H1 (cell line): ENCODE data around the gene CNOT8. TPM values are rescaled to one million over a fixed set of nuclear protein-coding genes. Genes with fewer than 3 reads are reported as not detected.

ENCODE experiments used
- CTCF ChIA-PET: fragments of 300-600 bp; sonication (Branson Sonifier 250); formaldehyde crosslinking; loops from one replicate; lab custom pipeline; 2021; ENCODE audit not compliant: partially characterized antibody; lab: Charles Lee
- POLR2A ChIA-PET: fragments of 300-600 bp; sonication (Branson Sonifier 250); formaldehyde crosslinking; loops from one replicate; lab custom pipeline; 2021; ENCODE audit warnings: inconsistent platforms; ENCODE audit not compliant: partially characterized antibody; lab: Charles Lee
- DNase-seq, 2 experiments: peaks; one replicate each; pipeline versions ENCODE4 v3.0.0 to v3.0.0-alpha.2; 2010 to 2022; ENCODE audit warnings: low spot score in 2 of 2, low read depth in 1 of 2, mixed read lengths in 1 of 2
- FAIRE-seq: peaks from 2 replicates; lab custom pipeline; 2011; peaks lifted over from hg19 to GRCh38; lab: Jason Lieb, UNC
- H2AFZ ChIP-seq: 2 replicates; pipeline ENCODE4 v1.8.1; 2012; ENCODE audit warnings: low read length, inconsistent platforms
- H2AK5ac ChIP-seq: 2 replicates; pipeline ENCODE4 v1.6.1; 2013; ENCODE audit warnings: low read depth, low read length
- H2BK120ac ChIP-seq: replicated peaks from 2 replicates; pipeline ENCODE3; 2013; ENCODE audit warnings: low read depth, low read length, inconsistent platforms
- H2BK12ac ChIP-seq: 2 replicates; pipeline ENCODE4 v1.6.1; 2013; ENCODE audit warnings: low read depth, low read length
- H2BK15ac ChIP-seq: 2 replicates; pipeline ENCODE4 v1.6.1; 2013; ENCODE audit warnings: low read length
- H2BK20ac ChIP-seq: 2 replicates; pipeline ENCODE4 v1.6.1; 2013; ENCODE audit warnings: low read length
- H2BK5ac ChIP-seq: 2 replicates; pipeline ENCODE4 v1.6.1; 2013; ENCODE audit warnings: low read depth, low read length
- H3K14ac ChIP-seq: 2 replicates; pipeline ENCODE4 v1.6.1; 2013; ENCODE audit warnings: inconsistent platforms; ENCODE audit not compliant: insufficient read length
- H3K18ac ChIP-seq: 2 replicates; pipeline ENCODE4 v1.6.1; 2013; ENCODE audit warnings: low read length; ENCODE audit errors: extremely low read depth
- H3K23ac ChIP-seq: 2 replicates; pipeline ENCODE4 v1.6.1; 2013; ENCODE audit warnings: inconsistent platforms; ENCODE audit not compliant: insufficient read length
- H3K23me2 ChIP-seq: 2 replicates; pipeline ENCODE4 v1.6.1; 2013; ENCODE audit warnings: low read depth, low read length
- H3K27ac ChIP-seq: 2 replicates; pipeline ENCODE4 v1.6.1; 2011; ENCODE audit warnings: low read depth, low read length, inconsistent platforms
- H3K27me3 ChIP-seq, 4 experiments: replicated peaks in 1 of 4; 1 replicate in 1 of 4; 2 replicates in 3 of 4; pipeline versions ENCODE4 v1.6.1 to v1.8.1; 2011 to 2013; ENCODE audit warnings: low read length in 3 of 4, mild to moderate bottlenecking in 3 of 4, inconsistent platforms in 2 of 4, mixed read lengths in 2 of 4, moderate library complexity in 1 of 4; ENCODE audit not compliant: control insufficient read depth in 3 of 4, insufficient read depth in 3 of 4; ENCODE audit errors: extremely low read depth in 1 of 4
- H3K36me3 ChIP-seq, 4 experiments: 2 replicates each; pipeline versions ENCODE4 v1.6.1 to v1.8.1; 2011 to 2013; ENCODE audit warnings: mild to moderate bottlenecking in 4 of 4, low read length in 3 of 4, moderate library complexity in 2 of 4, control low read depth in 1 of 4, inconsistent platforms in 1 of 4; ENCODE audit not compliant: insufficient read depth in 4 of 4, control insufficient read depth in 2 of 4
- H3K4ac ChIP-seq: replicated peaks from 2 replicates; pipeline ENCODE3; 2013; ENCODE audit warnings: low read length, low read depth, mixed read lengths, inconsistent platforms; ENCODE audit not compliant: insufficient read length
- H3K4me1 ChIP-seq, 4 experiments: replicated peaks in 1 of 4; 1 replicate in 1 of 4; 2 replicates in 3 of 4; pipeline versions ENCODE4 v1.6.1 to v1.8.1; 2011 to 2013; ENCODE audit warnings: low read length in 3 of 4, inconsistent platforms in 2 of 4, mixed read lengths in 1 of 4; ENCODE audit not compliant: insufficient read depth in 4 of 4, control insufficient read depth in 3 of 4
- H3K4me2 ChIP-seq, 2 experiments: 2 replicates each; pipeline versions ENCODE4 v1.6.1 to v1.8.1; 2011 to 2013; ENCODE audit warnings: low read depth in 2 of 2, low read length in 2 of 2, control low read depth in 1 of 2, inconsistent platforms in 1 of 2, mild to moderate bottlenecking in 1 of 2; ENCODE audit not compliant: insufficient read depth in 1 of 2
- H3K4me3 ChIP-seq, 4 experiments: fragments of 200-600, 300-600 bp in 1 of 4; sonication (generic), shearing (Covaris generic), sonication (Bioruptor Twin) in 1 of 4; 2 replicates each; pipeline versions ENCODE4 v1.5.1 to v1.8.1; 2011 to 2016; ENCODE audit warnings: low read length in 4 of 4, low read depth in 3 of 4, control low read depth in 2 of 4, inconsistent platforms in 2 of 4, mild to moderate bottlenecking in 2 of 4, mixed read lengths in 1 of 4, moderate library complexity in 1 of 4; ENCODE audit not compliant: insufficient read depth in 2 of 4; ENCODE audit errors: extremely low read depth in 1 of 4
- H3K56ac ChIP-seq: replicated peaks from 2 replicates; pipeline ENCODE3; 2013; ENCODE audit warnings: low read depth, mild to moderate bottlenecking, mixed read lengths, low read length, inconsistent platforms; ENCODE audit not compliant: insufficient read length
- H3K79me1 ChIP-seq: 2 replicates; pipeline ENCODE4 v1.6.1; 2013; ENCODE audit warnings: low read depth, low read length, control low read depth
- H3K79me2 ChIP-seq, 2 experiments: 2 replicates each; pipeline versions ENCODE4 v1.6.1 to v1.8.1; 2012 to 2013; ENCODE audit warnings: low read length in 2 of 2, mild to moderate bottlenecking in 2 of 2, inconsistent platforms in 1 of 2; ENCODE audit not compliant: insufficient read depth in 2 of 2, control insufficient read depth in 1 of 2
- H3K9ac ChIP-seq, 4 experiments: replicated peaks in 1 of 4; 1 replicate in 1 of 4; 2 replicates in 3 of 4; pipeline versions ENCODE4 v1.6.1 to v1.8.1; 2011 to 2013; ENCODE audit warnings: low read depth in 3 of 4, low read length in 3 of 4, control low read depth in 2 of 4, mild to moderate bottlenecking in 2 of 4, moderate library complexity in 2 of 4, inconsistent platforms in 1 of 4; ENCODE audit errors: extremely low read depth in 1 of 4
- H3K9me3 ChIP-seq, 2 experiments: 2 replicates each; pipeline versions ENCODE4 v1.6.1 to v1.8.1; 2012 to 2013; ENCODE audit warnings: mild to moderate bottlenecking in 2 of 2, moderate library complexity in 2 of 2, control low read depth in 1 of 2, inconsistent platforms in 1 of 2, low read depth in 1 of 2, low read length in 1 of 2, mixed read lengths in 1 of 2; ENCODE audit not compliant: insufficient read depth in 2 of 2
- H4K20me1 ChIP-seq, 2 experiments: replicated peaks in 1 of 2; 2 replicates each; pipeline versions ENCODE3 to v1.8.1; 2011 to 2013; ENCODE audit warnings: inconsistent platforms in 2 of 2, low read length in 2 of 2, mild to moderate bottlenecking in 1 of 2; ENCODE audit not compliant: insufficient read depth in 2 of 2, control insufficient read depth in 1 of 2
- H4K5ac ChIP-seq: 2 replicates; pipeline ENCODE4 v1.6.1; 2013; ENCODE audit warnings: low read length, low read depth, mixed read lengths, inconsistent platforms; ENCODE audit not compliant: insufficient read length
- H4K8ac ChIP-seq: 2 replicates; pipeline ENCODE4 v1.8.0; 2013; ENCODE audit warnings: mild to moderate bottlenecking, moderate library complexity, low read length, inconsistent platforms; ENCODE audit not compliant: insufficient read depth; ENCODE audit errors: extremely low read depth
- H4K91ac ChIP-seq: replicated peaks from 2 replicates; pipeline ENCODE3; 2013; ENCODE audit warnings: low read length, mixed read lengths, inconsistent platforms; ENCODE audit not compliant: insufficient read length
- CBX8 ChIP-seq: fragments of 300-800, 300-1000 bp; sonication (generic); IDR thresholded peaks from 2 replicates; pipeline ENCODE4 v1.7.1; 2016; ENCODE audit warnings: low read depth, low read length, borderline replicate concordance
- CREB1 ChIP-seq: IDR thresholded peaks from 2 replicates; pipeline ENCODE4 v1.6.1; 2012; ENCODE audit warnings: inconsistent platforms
- HDAC2 ChIP-seq, 2 experiments: fragments of 300-600 bp in 1 of 2; sonication (generic) in 1 of 2; IDR thresholded peaks; 2 replicates each; pipeline ENCODE4 v1.6.1; 2011 to 2012; ENCODE audit warnings: low read depth in 2 of 2, low read length in 2 of 2, mild to moderate bottlenecking in 2 of 2, moderate library complexity in 2 of 2, borderline replicate concordance in 1 of 2, inconsistent platforms in 1 of 2
- NANOG ChIP-seq: IDR thresholded peaks from 2 replicates; pipeline ENCODE4 v1.6.1; 2011; ENCODE audit warnings: low read length, low read depth, mild to moderate bottlenecking, inconsistent platforms; ENCODE audit not compliant: insufficient read depth, poor library complexity, severe bottlenecking
- PHF8 ChIP-seq: fragments of 200-600 bp; sonication (generic); conservative IDR thresholded peaks from 2 replicates; pipeline ENCODE4 v1.7.1; 2012; ENCODE audit warnings: low read depth, mild to moderate bottlenecking, inconsistent platforms, low read length, moderate library complexity
- RBBP5 ChIP-seq: IDR thresholded peaks from 2 replicates; pipeline ENCODE4 v1.7.1; 2012; ENCODE audit warnings: low read depth, mild to moderate bottlenecking, inconsistent platforms, low read length, moderate library complexity, borderline replicate concordance
- RXRA ChIP-seq: IDR thresholded peaks from 2 replicates; pipeline ENCODE4 v1.6.1; 2011; ENCODE audit warnings: low read depth, mild to moderate bottlenecking, low read length, moderate library complexity; ENCODE audit not compliant: insufficient read depth
- SAP30 ChIP-seq: fragments of 300-600 bp; sonication (generic); IDR thresholded peaks from 2 replicates; pipeline ENCODE4 v1.7.1; 2012; ENCODE audit warnings: low read length, moderate library complexity, mild to moderate bottlenecking, inconsistent platforms; ENCODE audit not compliant: insufficient read depth, insufficient replicate concordance
- SP1 ChIP-seq: IDR thresholded peaks from 2 replicates; pipeline ENCODE4 v1.6.1; 2011; ENCODE audit warnings: low read depth, low read length
- WGBS, 2 experiments: shearing (Covaris generic) in 1 of 2; methylation state at CpG; one replicate each; pipeline versions ENCODE4 v1.1.6 to v1.1.7; 2013 to 2015; ENCODE audit warnings: low lambda C conversion rate in 2 of 2, mixed read lengths in 2 of 2, inconsistent platforms in 1 of 2, low coverage in 1 of 2, missing lambda C conversion rate in 1 of 2; ENCODE audit not compliant: insufficient replicate concordance in 2 of 2, insufficient coverage in 1 of 2, insufficient read length in 1 of 2; ENCODE audit errors: extremely low coverage in 1 of 2, missing lambda C conversion rate in 1 of 2; 5-methylcytosine and 5-hydroxymethylcytosine counted together
- polyA plus RNA-seq, 7 experiments: library from polyadenylated mRNA; depleted of rRNA in 3 of 7; stranded (reverse) in 5 of 7; unstranded in 2 of 7; fragments of >200 nt in 5 of 7; fragments of 200-250 nt in 2 of 7; gene quantifications; 1 replicate in 5 of 7; 2 replicates in 1 of 7; 4 replicates in 1 of 7; pipeline versions ENCODE4 v1.2.1 to v1.2.3, GENCODE V29; 2011 to 2013; ENCODE audit warnings: missing spikeins in 2 of 7, mixed read lengths in 2 of 7
- total RNA-seq: library from RNA; stranded (reverse); fragmentation: NEBNext Ultra II Directional; extraction: Animal tissue kit (Norgen Biotek cat#: 25700); gene quantifications from 2 replicates; pipeline ENCODE4 v1.2.1, GENCODE V29; 2021
- TF ChIP-seq, protein P1 (sequence below): IDR thresholded peaks from 2 replicates; pipeline ENCODE4 v1.6.1; 2012; ENCODE audit warnings: low read length, inconsistent platforms
- TF ChIP-seq, protein P2 (sequence below): IDR thresholded peaks from 2 replicates; pipeline ENCODE4 v1.6.1; 2012; ENCODE audit warnings: inconsistent platforms

The CNOT8 gene
- total and polyA plus RNA-seq, 2 of the 8 experiments (the other 6 are each of a cell fraction or from before 2014, with no cell fraction given), result 36.4 to 62.9 TPM

DNA sequence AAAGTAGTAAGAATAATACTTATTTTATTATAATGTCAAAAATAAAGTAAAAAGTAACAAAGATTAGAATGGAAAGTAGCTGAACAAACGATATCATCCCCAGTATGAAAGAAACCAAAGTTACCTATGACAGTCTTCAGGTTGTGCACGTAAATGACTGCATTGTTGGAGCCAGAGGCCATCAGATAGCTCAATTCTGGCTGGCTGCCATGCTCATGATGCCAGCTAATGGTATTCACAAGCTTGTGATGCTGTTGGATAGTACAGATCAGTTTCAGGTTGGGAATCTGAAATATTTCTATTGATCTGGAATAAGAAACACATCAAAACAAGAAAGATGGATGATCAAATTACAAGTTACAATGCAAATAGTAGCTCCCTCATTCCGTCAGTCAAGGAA, 58.4 kb downstream of the CNOT8 start:
- Histone ChIP-seq H3K14ac (no peak overlapping the region), H2BK20ac (no peak overlapping the region), H2AFZ (no peak overlapping the region), H3K4me2 (no peak overlapping the region), H3K79me2 (no peaks in the 10 kb centered on the region), H2BK12ac (no peak overlapping the region), H4K20me1 (no peaks in the 10 kb centered on the region), H3K9me3 (no peaks in the 10 kb centered on the region), H3K18ac (no peak overlapping the region), H4K5ac (no peak overlapping the region), H2BK120ac (no peak overlapping the region), H4K91ac (no peak overlapping the region), H3K4me1 (no peaks in the 10 kb centered on the region), H3K56ac (no peak overlapping the region), H2AK5ac (no peak overlapping the region), H3K23me2 (no peaks in the 10 kb centered on the region), H3K27ac (no peak overlapping the region), H3K36me3 (peaks cover 7 to 72% (median 41%) of the 10 kb centered on the region in 4 experiments; a peak in 7 of 8 replicates), H4K8ac (no peak overlapping the region), H2BK5ac (no peak overlapping the region), H3K79me1 (no peaks in the 10 kb centered on the region), H3K4ac (no peak overlapping the region), H3K27me3 (no peaks in the 10 kb centered on the region), H3K9ac (no peak overlapping the region), H2BK15ac (no peak overlapping the region), H3K4me3 (no peak overlapping the region), H3K23ac (no peak overlapping the region)
- WGBS, 2 experiments, result 93% methylated on average over 3 of the region's 3 CpGs; no CpG with 5 or more reads in 1 of the 2 experiments
- DNase-seq (no peak), FAIRE-seq (no peak)
- ChIA-PET POLR2A (interaction anchor here (0.6 to 2.6 kb wide), 2 partner anchors 11 to 20 kb away, joined by 3 to 7 read pairs; no protein-coding TSS in a partner anchor), CTCF (interaction anchor here (1.0 to 1.9 kb wide), 8 partner anchors 11 to 267 kb away, joined by 3 to 6 read pairs (median 3); no protein-coding TSS in a partner anchor)
- TF ChIP-seq RXRA (no peak), NANOG (no peak), CBX8 (no peak), HDAC2 (IDR thresholded peaks at IDR 0.05; ENCODE audit: borderline replicate concordance in 1 of 2, low read depth in 2 of 2, low read length in 2 of 2) (no peak), SAP30 (no peak), RBBP5 (no peak), SP1 (no peak), PHF8 (no peak), CREB1 (no peak)
- TF ChIP-seq, protein P1, sequence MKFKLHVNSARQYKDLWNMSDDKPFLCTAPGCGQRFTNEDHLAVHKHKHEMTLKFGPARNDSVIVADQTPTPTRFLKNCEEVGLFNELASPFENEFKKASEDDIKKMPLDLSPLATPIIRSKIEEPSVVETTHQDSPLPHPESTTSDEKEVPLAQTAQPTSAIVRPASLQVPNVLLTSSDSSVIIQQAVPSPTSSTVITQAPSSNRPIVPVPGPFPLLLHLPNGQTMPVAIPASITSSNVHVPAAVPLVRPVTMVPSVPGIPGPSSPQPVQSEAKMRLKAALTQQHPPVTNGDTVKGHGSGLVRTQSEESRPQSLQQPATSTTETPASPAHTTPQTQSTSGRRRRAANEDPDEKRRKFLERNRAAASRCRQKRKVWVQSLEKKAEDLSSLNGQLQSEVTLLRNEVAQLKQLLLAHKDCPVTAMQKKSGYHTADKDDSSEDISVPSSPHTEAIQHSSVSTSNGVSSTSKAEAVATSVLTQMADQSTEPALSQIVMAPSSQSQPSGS, result no peak
- TF ChIP-seq, protein P2, sequence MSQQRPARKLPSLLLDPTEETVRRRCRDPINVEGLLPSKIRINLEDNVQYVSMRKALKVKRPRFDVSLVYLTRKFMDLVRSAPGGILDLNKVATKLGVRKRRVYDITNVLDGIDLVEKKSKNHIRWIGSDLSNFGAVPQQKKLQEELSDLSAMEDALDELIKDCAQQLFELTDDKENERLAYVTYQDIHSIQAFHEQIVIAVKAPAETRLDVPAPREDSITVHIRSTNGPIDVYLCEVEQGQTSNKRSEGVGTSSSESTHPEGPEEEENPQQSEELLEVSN, result no peak
